ENCODE data around the gene PHC1. TPM values are rescaled to one million over a fixed set of nuclear protein-coding genes. Genes with fewer than 3 reads are reported as not detected.
"Not testable (repeated sequence)": the region's sequence is repeated elsewhere in the genome, so short reads cannot be mapped to it uniquely, and the experiment has no call there.

The PHC1 gene
- 558 and 568 TPM in 2 replicates for total RNA-seq (2021)
- long read RNA-seq, transcript PHC1-214 (15 exons, 3,626 nt), result major isoform, 97 of 563 reads
- long read RNA-seq, partial matches to known transcripts, result 301 of 563 reads
- long read RNA-seq, other reads (novel, unspliced or antisense), result 165 of 563 reads

DNA sequence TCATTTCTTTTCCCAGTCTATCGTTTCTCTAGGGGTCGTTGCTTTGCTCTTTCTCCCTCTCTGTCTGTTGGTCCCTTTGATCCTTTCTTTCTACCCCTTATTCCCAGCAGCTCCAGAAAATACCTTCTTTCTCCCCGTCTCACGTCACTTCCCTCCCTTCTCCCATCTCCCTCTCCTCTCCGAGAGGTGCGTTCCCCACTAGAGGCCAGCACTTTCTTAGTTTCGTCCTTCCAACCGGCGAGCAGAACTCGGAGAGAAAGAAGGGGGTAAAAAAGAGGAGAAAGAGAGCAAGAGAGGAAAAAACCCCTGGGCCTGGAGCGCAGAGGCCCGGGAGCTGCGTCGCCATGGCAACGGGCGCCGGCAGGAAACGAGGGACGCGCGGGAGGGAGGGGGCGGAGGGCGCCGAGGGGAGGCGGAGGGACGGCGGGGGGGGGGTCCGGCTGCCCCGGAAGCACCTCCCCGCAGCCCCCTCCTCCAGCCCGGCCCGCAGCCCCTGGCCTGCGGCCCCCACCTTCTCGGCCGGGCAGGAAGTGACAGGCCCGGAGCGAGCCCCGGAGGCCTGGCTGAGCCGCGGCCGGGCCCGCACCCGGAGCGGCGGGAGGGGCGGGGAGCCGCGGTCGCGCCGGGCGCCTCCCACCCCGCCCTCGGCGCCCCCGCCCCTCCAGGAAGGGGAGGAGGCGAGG lies at the start of gene PHC1:
Gene PHC1 (plus strand): TSS at position 477 of the 683 bp plus-strand sequence. CDS start 3,169 bp downstream, outside the sequence.
- Histone ChIP-seq H3T11ph (ENCODE audit: low read length) (peak within 1 kb of the TSS; percentile 26), H3K14ac (ENCODE audit: insufficient read depth, low read length) (peak within 1 kb of the TSS; percentile 86), H3K4me2 (ENCODE audit: insufficient read depth, insufficient read length, low read length) (peak within 1 kb of the TSS; percentile 91), H3K9ac (ENCODE audit: extremely low read depth, insufficient read length, low read length) (peak within 1 kb of the TSS; percentile 96), H2BK5ac (ENCODE audit: insufficient read length, low read length) (peak within 1 kb of the TSS; percentile 21), H3K27ac (ENCODE audit: insufficient read length, low read depth, low read length) (peak within 1 kb of the TSS; percentile 98), H3K56ac (ENCODE audit: insufficient read length, low read depth, low read length) (peak within 1 kb of the TSS; percentile 93), H3K18ac (ENCODE audit: insufficient read length, low read depth, low read length) (peak within 1 kb of the TSS; percentile 95), H3K79me2 (ENCODE audit: insufficient read depth, low read length) (peaks cover 39% of the 10 kb centered on the region)
- not testable (repeated sequence) for H3K79me1 ChIP-seq (ENCODE audit: insufficient read depth, low read depth, low read length, poor library complexity, severe bottlenecking); H3K9me3 ChIP-seq (ENCODE audit: control insufficient read depth, low read depth, low read length); H3K4ac ChIP-seq (ENCODE audit: low read depth, low read length); H4K5ac ChIP-seq (ENCODE audit: insufficient read length, low read depth, low read length); H2AFZ ChIP-seq (ENCODE audit: low read length); H2AK5ac ChIP-seq (ENCODE audit: insufficient read length, low read length); H2BK12ac ChIP-seq (ENCODE audit: insufficient read length, low read depth, low read length); H3K23me2 ChIP-seq (ENCODE audit: insufficient read length, low read depth, low read length, poor library complexity, severe bottlenecking); H3K27me3 Mint-ChIP-seq (ENCODE audit: low read depth); H4K91ac ChIP-seq (ENCODE audit: insufficient read length, low read depth, low read length); H3K23ac ChIP-seq (ENCODE audit: insufficient read length, low read depth, low read length); H4K8ac ChIP-seq (replicated peaks; ENCODE audit: insufficient read length, low read depth, low read length); H2BK15ac ChIP-seq (ENCODE audit: low read depth, low read length); H3K27me3 ChIP-seq (ENCODE audit: insufficient read depth, low read length); H3K4me1 ChIP-seq (ENCODE audit: insufficient read depth, low read length); H3K36me3 Mint-ChIP-seq (ENCODE audit: insufficient read depth in 1 of 3, low read depth in 3 of 3); H4K20me1 ChIP-seq (ENCODE audit: control insufficient read depth, insufficient read depth, insufficient read length); H3K9me3 Mint-ChIP-seq; H2BK120ac ChIP-seq (ENCODE audit: low read depth, low read length, poor library complexity, severe bottlenecking); H2BK20ac ChIP-seq (ENCODE audit: low read depth, low read length, poor library complexity, severe bottlenecking)
- no CpG with 5 or more reads among the region's 57 CpGs for WGBS (ENCODE audit: extremely low coverage, insufficient read length, low lambda C conversion rate)
- peak within 1 kb of the TSS; percentile 81 to 94 for H3K4me3 Mint-ChIP-seq
- peak; percentile 95 for DNase-seq
- H3K4me1 Mint-ChIP-seq, result peaks cover 49% of the 10 kb centered on the region in 2 experiments
- TF ChIP-seq, protein P1, sequence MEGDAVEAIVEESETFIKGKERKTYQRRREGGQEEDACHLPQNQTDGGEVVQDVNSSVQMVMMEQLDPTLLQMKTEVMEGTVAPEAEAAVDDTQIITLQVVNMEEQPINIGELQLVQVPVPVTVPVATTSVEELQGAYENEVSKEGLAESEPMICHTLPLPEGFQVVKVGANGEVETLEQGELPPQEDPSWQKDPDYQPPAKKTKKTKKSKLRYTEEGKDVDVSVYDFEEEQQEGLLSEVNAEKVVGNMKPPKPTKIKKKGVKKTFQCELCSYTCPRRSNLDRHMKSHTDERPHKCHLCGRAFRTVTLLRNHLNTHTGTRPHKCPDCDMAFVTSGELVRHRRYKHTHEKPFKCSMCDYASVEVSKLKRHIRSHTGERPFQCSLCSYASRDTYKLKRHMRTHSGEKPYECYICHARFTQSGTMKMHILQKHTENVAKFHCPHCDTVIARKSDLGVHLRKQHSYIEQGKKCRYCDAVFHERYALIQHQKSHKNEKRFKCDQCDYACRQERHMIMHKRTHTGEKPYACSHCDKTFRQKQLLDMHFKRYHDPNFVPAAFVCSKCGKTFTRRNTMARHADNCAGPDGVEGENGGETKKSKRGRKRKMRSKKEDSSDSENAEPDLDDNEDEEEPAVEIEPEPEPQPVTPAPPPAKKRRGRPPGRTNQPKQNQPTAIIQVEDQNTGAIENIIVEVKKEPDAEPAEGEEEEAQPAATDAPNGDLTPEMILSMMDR (conservative IDR thresholded peaks at IDR 0.05), result peak; percentile 48; the same call in 2 of the 3 replicates
- peak within 1 kb of the TSS; percentile 99 to 100 (median 100) for H3K27ac Mint-ChIP-seq

Measured in H9 (cell line).